ENCODE results near the gene GPR137B.

DNA sequence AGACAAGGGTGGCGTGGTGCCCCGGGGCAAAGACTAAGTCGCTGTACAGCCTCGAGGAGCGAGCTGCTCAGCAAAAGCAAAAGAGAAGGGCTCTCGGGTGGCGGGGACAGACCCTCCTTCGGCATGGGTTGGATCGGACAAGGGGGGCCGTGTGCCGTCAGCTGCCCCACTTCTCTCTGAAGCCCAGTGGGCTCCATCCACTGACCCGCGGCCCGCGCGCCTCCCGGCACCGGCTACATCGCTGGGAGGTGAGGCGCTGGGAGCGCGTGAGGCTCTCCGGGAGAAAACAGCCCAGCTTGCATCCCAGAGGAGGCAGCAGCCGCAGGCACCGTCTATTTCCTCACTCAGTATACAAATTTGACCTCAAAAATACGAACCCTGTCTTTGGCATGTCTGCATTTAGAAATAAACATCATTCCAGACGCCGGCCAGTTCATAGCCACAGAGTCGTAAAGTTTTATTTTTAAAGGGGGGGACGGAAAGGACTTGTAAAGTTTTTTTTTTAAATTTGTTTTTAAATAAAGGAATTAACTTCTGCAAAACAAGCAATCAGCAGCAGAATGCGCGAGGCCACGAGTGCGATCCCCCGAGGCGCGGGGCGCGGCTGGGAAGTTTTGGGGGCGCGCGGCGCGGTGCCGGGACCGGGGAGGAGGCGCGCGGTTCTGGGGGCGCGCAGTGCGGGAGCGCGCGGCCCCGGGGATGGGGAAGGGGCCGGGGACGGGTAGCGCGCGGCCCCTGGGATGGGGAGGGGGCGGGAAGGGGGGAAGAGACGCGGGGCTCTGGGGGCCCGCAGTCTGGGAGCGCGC lies 689 bp upstream of the GPR137B start:
- TF ChIP-seq POLR2A (IDR thresholded peaks at IDR 0.05; ENCODE audit: low read depth, low read length), result no peak
- TF ChIP-seq POLR2AphosphoS5 (IDR thresholded peaks at IDR 0.05; ENCODE audit: low read depth, low read length), result no peak
- no peak for TF ChIP-seq TAF1 (IDR thresholded peaks at IDR 0.05; ENCODE audit: borderline replicate concordance, low read depth, low read length)
